Muscle of leg (tissue), 11 donors: ENCODE measurements around the gene SLC44A3. TPM values are rescaled to one million over a fixed set of nuclear protein-coding genes. Genes with fewer than 3 reads are reported as not detected.

Source experiments
- DNase-seq: peaks from one replicate; pipeline ENCODE4 v3.0.0; 2013
- H3K27ac ChIP-seq: one replicate; pipeline ENCODE4 v1.5.1; 2013; ENCODE audit warnings: mild to moderate bottlenecking, low read length, control low read depth
- H3K27me3 ChIP-seq: one replicate; pipeline ENCODE4 v1.6.1; 2013; ENCODE audit warnings: low read length; ENCODE audit not compliant: control insufficient read depth, insufficient read depth
- H3K36me3 ChIP-seq: one replicate; pipeline ENCODE4 v1.6.1; 2013; ENCODE audit warnings: low read length; ENCODE audit not compliant: control insufficient read depth, insufficient read depth
- H3K4me1 ChIP-seq: one replicate; pipeline ENCODE4 v1.6.1; 2013; ENCODE audit warnings: low read length; ENCODE audit not compliant: control insufficient read depth, insufficient read depth
- H3K4me3 ChIP-seq: one replicate; pipeline ENCODE4 v1.5.1; 2013; ENCODE audit warnings: low read length, control low read depth
- H3K9me3 ChIP-seq: replicated peaks from 2 replicates; pipeline ENCODE4 v1.6.1; 2013; ENCODE audit warnings: low read depth, low read length; ENCODE audit not compliant: control insufficient read depth
- whole genome bisulfite sequencing: methylation state at CpG from one replicate; pipeline ENCODE4 v1.1.5; 2013; ENCODE audit warnings: missing lambda C conversion rate; ENCODE audit not compliant: insufficient coverage; 5-methylcytosine and 5-hydroxymethylcytosine counted together
- polyA plus RNA-seq, 8 donors: library from polyadenylated mRNA; unstranded; fragments of 120-200 nt; gene quantifications; one replicate each; pipeline versions ENCODE4 v1.2.1 to v1.2.3, GENCODE V29; 2013; ENCODE audit warnings: inconsistent platforms in 1 of 8, low replicate concordance in 1 of 8; ENCODE audit not compliant: insufficient read length in 8 of 8, insufficient read depth in 1 of 8
- total RNA-seq: library from RNA; stranded (reverse); fragments of 120-200 nt; gene quantifications from one replicate; pipeline ENCODE4 v1.2.4, GENCODE V29; 2013

The SLC44A3 gene
- total and polyA plus RNA-seq, 9 donors: 2.1 to 5.2 (median 3.7) TPM

- 59% methylated on average over 2 of the region's 2 CpGs for WGBS
- H3K27me3 ChIP-seq: no peaks in the 10 kb centered on the region
- no peaks in the 10 kb centered on the region for H3K9me3 ChIP-seq
- H3K4me3 ChIP-seq: no peak overlapping the region
- H3K36me3 ChIP-seq: no peaks in the 10 kb centered on the region
- peaks cover 10% of the 10 kb centered on the region for H3K4me1 ChIP-seq
- no peak overlapping the region for H3K27ac ChIP-seq
- peak; percentile 69 for DNase-seq
These were observed 32.6 kb downstream of the SLC44A3 start for GRCh38 chr1:94852788-94853187.

GRCh38 chr1:94854458-94855306, 34.5 kb downstream of the SLC44A3 start:
- H3K27me3 ChIP-seq: no peaks in the 10 kb centered on the region
- 20% methylated on average over 9 of the region's 21 CpGs for WGBS
- H3K4me3 ChIP-seq: peak overlapping the region; percentile 53
- peak overlapping the region; percentile 89 for H3K27ac ChIP-seq
- no peaks in the 10 kb centered on the region for H3K36me3 ChIP-seq
- DNase-seq: peak; percentile 96
- H3K4me1 ChIP-seq: peaks cover 18% of the 10 kb centered on the region
- no peaks in the 10 kb centered on the region for H3K9me3 ChIP-seq

GRCh38 chr1:94855307-94855700, 35.1 kb downstream of the SLC44A3 start:
- whole genome bisulfite sequencing: no CpG with 5 or more reads among the region's 2 CpGs
- H3K4me3 ChIP-seq: no peak overlapping the region
- H3K27ac ChIP-seq: peak overlapping the region; percentile 89
- no peaks in the 10 kb centered on the region for H3K27me3 ChIP-seq
- H3K9me3 ChIP-seq: no peaks in the 10 kb centered on the region
- no peaks in the 10 kb centered on the region for H3K36me3 ChIP-seq
- no peak for DNase-seq
- peaks cover 20% of the 10 kb centered on the region for H3K4me1 ChIP-seq

- H3K4me3 ChIP-seq: no peak overlapping the region
- H3K36me3 ChIP-seq: no peaks in the 10 kb centered on the region
- DNase-seq: no peak
- H3K27ac ChIP-seq: peak overlapping the region; percentile 89
- H3K27me3 ChIP-seq: no peaks in the 10 kb centered on the region
- WGBS: no CpG with 5 or more reads among the region's 5 CpGs
- H3K4me1 ChIP-seq: peaks cover 23% of the 10 kb centered on the region
- no peaks in the 10 kb centered on the region for H3K9me3 ChIP-seq
These were observed 35.8 kb downstream of the SLC44A3 start for GRCh38 chr1:94856004-94856403.

GRCh38 chr1:94856868-94857267, 36.7 kb downstream of the SLC44A3 start:
- H3K4me3 ChIP-seq: no peak overlapping the region
- H3K27me3 ChIP-seq: no peaks in the 10 kb centered on the region
- H3K9me3 ChIP-seq: no peaks in the 10 kb centered on the region
- 91% methylated on average over 1 of the region's 3 CpGs for WGBS
- no peak for DNase-seq
- no peaks in the 10 kb centered on the region for H3K36me3 ChIP-seq
- no peak overlapping the region for H3K27ac ChIP-seq
- peaks cover 23% of the 10 kb centered on the region for H3K4me1 ChIP-seq

GRCh38 chr1:94858276-94858675, 38.1 kb downstream of the SLC44A3 start:
- Histone ChIP-seq H3K27me3 (no peaks in the 10 kb centered on the region), H3K4me3 (no peak overlapping the region), H3K9me3 (no peaks in the 10 kb centered on the region), H3K36me3 (no peaks in the 10 kb centered on the region), H3K4me1 (peaks cover 30% of the 10 kb centered on the region), H3K27ac (no peak overlapping the region)
- DNase-seq: no peak
- no CpG with 5 or more reads among the region's 2 CpGs for WGBS

GRCh38 chr1:94859174-94859573, 39.0 kb downstream of the SLC44A3 start:
- no peak for DNase-seq
- H3K27ac ChIP-seq: no peak overlapping the region
- 47% methylated on average over 2 of the region's 2 CpGs for WGBS
- no peaks in the 10 kb centered on the region for H3K9me3 ChIP-seq
- H3K4me3 ChIP-seq: no peak overlapping the region
- H3K4me1 ChIP-seq: peaks cover 35% of the 10 kb centered on the region
- H3K36me3 ChIP-seq: no peaks in the 10 kb centered on the region
- no peaks in the 10 kb centered on the region for H3K27me3 ChIP-seq

- no peak for DNase-seq
- no peaks in the 10 kb centered on the region for H3K36me3 ChIP-seq
- no peak overlapping the region for H3K4me3 ChIP-seq
- peak overlapping the region; percentile 80 for H3K27ac ChIP-seq
- peaks cover 50% of the 10 kb centered on the region for H3K4me1 ChIP-seq
- no CpG with 5 or more reads among the region's 2 CpGs for WGBS
- H3K27me3 ChIP-seq: no peaks in the 10 kb centered on the region
- no peaks in the 10 kb centered on the region for H3K9me3 ChIP-seq
These were observed 42.6 kb downstream of the SLC44A3 start for GRCh38 chr1:94862718-94863117.

- H3K4me3 ChIP-seq: no peak overlapping the region
- no peaks in the 10 kb centered on the region for H3K36me3 ChIP-seq
- H3K27ac ChIP-seq: peak overlapping the region; percentile 80
- H3K4me1 ChIP-seq: peaks cover 47% of the 10 kb centered on the region
- H3K27me3 ChIP-seq: no peaks in the 10 kb centered on the region
- DNase-seq: peak; percentile 90
- no peaks in the 10 kb centered on the region for H3K9me3 ChIP-seq
- WGBS: no CpG with 5 or more reads among the region's 2 CpGs
These were observed 43.2 kb downstream of the SLC44A3 start for GRCh38 chr1:94863297-94863911.

GRCh38 chr1:94863919-94864318, 43.8 kb downstream of the SLC44A3 start:
- 17% methylated on average over 1 of the region's 4 CpGs for WGBS
- no peaks in the 10 kb centered on the region for H3K36me3 ChIP-seq
- H3K4me3 ChIP-seq: no peak overlapping the region
- no peaks in the 10 kb centered on the region for H3K9me3 ChIP-seq
- DNase-seq: peak; percentile 78
- H3K4me1 ChIP-seq: peaks cover 48% of the 10 kb centered on the region
- H3K27ac ChIP-seq: peak overlapping the region; percentile 80
- no peaks in the 10 kb centered on the region for H3K27me3 ChIP-seq
